HG02943 (cell line): ENCODE data around the gene MTG2.

Experiments
- ATAC-seq: cut with Tn5 transposase; IDR thresholded peaks from one replicate; pipeline ENCODE4 v1.9.1; 2021; ENCODE audit warnings: mild to moderate bottlenecking, low read depth, moderate library complexity; ENCODE audit not compliant: unreplicated experiment

Gene MTG2

DNA sequence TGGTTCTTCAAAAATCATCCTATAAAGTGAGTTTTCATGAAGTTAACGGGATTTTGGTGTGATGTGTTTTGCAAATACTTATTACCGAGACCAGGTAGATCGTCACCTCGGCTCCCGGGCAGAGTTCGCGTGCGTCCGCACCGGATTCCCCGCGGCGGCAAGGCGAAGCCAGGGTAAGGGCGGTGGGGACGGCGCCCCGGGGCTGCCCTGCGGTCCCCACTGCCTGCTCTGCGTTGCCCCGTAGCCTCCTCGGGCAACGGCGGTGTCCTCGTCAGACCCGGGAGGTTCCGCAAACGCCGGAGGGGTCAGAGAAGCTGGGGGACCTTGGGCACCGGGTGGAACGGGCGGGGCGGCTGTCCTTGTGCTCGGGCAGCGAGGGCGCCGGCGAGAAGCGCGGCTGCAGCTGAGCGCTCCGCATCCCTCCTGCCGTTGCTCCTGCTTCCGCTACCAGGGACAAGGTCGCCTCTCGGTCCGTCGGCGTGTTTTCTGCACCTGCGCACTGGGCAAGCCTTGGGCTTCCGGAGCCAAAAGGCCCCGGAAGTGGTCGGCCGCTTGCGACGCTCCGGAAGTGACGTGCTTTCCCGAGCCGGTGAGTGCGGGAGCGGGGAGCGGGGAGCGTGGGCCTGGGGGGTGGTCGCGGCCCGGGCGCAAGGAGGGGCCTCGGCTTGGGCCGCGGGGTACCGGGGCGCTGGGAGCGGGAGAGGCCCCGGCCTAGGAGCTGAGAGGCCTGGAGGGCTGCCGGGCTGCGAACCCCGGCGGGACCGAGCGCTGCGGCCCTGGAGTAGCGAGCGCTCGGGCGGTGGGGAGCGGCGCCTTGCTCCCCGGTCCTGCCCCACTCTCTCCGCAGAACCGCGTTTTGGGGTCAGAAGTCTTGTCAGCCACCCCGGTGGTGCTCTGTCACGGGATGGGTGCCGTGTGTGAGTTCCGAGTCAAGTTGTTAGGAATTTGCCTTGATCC lies at the start of gene MTG2:
TSS of gene MTG2 (plus strand) at position 560 of the 957 bp plus-strand sequence. CDS start 10,393 bp downstream, outside the sequence.
- peak; percentile 95 for ATAC-seq

DNA sequence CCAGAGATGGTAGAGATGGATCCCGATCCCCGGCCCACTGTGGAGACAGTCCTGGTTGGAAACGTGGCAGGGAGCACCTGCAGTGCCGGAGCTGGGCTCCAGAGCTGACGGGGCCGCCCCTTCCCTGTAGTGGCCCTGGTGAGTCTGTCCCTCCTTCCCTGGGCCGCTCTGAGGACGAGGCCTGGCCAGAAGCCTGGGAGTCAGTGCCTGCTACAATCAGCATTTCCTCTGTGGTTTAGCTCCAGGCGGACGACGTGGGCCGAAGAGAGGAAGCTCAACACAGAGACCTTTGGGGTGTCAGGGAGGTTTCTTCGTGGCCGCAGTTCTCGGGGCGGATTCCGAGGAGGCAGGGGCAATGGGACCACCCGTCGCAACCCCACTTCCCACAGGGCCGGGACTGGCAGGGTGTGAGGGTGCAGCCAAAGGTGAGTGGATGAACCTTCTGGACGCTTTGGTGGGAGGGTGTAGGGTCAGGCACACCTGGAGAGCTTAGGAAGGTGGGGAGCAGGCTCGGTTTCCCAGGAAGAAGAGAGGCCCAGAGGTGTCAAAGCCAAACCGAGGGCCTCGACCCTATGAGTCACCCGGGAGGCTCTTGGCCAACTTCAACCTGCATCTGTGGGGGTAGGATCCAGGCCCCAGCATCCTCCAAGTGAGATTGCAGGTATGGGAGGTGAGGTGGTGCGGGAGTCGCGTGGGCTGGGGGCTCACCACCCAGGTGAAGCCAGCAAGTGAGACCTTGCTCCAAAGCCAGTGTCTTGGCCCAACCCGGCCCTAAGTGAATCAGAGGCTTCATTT lies 49.6 kb upstream of the MTG2 start:
- no peak for ATAC-seq

DNA sequence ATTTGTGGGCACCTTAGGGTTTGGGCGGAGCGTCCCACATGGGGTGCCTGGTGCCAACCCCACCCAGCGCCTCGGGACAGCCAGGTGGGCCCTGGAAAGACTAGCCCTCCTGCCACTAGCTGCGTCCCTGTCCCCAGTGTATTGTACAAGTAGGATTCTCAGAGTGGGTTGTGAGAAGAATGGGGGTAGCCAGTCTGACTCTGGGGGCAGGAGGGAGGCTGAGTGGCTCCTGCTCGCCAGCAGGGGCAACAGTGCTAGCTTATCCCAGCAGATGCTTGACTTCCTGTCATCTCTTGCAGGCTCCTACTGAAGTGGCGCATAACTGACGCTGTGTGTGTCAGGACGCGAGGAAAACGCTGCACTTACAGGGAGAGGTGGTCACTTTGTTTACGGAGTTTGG lies 49.0 kb upstream of the MTG2 start:
- ATAC-seq, result no peak

GRCh38 chr20:62134735-62135231 lies 48.0 kb upstream of the MTG2 start:
- no peak for ATAC-seq

- no peak for ATAC-seq
These were observed 47.1 kb upstream of the MTG2 start for GRCh38 chr20:62135573-62136266.

DNA sequence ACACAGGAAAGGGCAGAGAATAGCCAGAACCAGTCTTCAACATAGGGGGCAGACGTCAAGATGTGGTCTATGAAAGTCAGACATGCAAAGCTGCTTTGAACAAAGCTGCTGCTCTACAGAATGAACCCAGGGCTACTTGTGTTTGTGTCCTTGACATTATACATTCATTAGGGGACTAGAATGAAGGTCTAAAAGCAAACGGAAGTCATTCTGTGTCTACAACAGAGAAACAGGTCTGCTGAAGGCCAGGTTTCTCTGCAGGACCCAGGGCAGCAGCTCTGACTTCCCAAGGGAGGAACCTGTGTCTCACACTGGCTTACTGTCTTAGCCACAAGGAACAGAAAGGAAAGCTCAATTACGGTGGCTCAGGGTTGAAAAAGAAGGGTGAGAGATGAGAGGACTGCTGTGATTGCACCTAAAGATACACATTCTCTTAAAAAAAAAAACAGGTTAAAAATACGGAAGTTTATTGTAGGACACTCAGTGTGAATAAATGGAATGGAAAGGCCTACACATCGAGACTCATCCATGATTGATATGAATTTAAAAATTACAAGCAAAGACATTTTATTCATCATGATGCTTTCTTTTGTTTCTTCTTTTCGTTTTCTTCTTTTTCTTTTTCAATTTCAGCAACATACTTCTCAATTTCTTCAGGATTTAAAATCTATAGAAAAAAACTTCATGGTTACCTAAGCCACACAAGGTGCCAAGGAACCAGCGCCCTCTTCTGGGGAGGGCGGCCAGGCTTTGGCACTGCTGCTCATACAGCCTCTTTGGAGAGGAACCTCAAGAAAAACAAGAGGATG lies 46.3 kb upstream of the MTG2 start:
- no peak for ATAC-seq

GRCh38 chr20:62137092-62137384 lies 45.8 kb upstream of the MTG2 start:
- ATAC-seq, result no peak

DNA sequence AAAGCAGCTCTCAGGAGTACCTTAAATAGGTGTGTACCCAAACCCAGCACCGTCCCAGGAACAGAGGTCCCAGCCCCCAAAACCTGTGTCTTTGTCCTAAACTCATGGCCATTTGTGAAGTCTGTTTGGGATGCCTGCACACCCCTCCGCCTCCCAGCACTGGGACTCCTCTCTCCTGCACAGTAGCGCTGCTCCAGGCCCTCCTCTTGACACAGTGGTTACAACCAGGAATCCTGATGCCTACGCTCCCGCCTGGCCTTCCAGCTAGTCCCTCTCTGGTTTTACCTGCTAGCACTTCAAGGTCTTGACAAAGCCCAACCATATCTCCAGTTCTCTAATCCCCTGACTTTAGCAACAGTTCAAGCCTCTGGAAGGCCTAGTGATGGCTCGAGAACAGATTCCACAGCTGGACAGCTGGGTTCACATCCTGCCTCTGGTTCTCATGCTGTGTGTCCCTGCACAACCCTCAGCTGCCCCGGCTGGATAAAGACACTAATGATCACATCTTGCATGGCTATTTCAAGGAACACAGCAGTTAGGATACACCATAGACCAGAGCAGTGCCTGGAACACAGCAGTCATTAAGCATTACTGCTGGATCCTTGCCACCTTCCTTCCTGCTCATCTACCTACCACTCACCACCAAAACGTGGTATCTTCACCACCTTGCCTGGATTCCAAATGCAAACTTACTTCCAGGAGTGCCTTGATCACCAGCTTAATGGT lies 45.2 kb upstream of the MTG2 start:
- ATAC-seq, result no peak

- no peak for ATAC-seq
These were observed 44.7 kb upstream of the MTG2 start for GRCh38 chr20:62138204-62138543.

- no peak for ATAC-seq
These were observed 43.9 kb upstream of the MTG2 start for GRCh38 chr20:62138912-62139311.

- no peak for ATAC-seq
These were observed 43.2 kb upstream of the MTG2 start for GRCh38 chr20:62139636-62140035.

- ATAC-seq, result no peak
These were observed 41.8 kb upstream of the MTG2 start for GRCh38 chr20:62141043-62141396.

- ATAC-seq, result no peak
These were observed 41.2 kb upstream of the MTG2 start for GRCh38 chr20:62141397-62142251.

DNA sequence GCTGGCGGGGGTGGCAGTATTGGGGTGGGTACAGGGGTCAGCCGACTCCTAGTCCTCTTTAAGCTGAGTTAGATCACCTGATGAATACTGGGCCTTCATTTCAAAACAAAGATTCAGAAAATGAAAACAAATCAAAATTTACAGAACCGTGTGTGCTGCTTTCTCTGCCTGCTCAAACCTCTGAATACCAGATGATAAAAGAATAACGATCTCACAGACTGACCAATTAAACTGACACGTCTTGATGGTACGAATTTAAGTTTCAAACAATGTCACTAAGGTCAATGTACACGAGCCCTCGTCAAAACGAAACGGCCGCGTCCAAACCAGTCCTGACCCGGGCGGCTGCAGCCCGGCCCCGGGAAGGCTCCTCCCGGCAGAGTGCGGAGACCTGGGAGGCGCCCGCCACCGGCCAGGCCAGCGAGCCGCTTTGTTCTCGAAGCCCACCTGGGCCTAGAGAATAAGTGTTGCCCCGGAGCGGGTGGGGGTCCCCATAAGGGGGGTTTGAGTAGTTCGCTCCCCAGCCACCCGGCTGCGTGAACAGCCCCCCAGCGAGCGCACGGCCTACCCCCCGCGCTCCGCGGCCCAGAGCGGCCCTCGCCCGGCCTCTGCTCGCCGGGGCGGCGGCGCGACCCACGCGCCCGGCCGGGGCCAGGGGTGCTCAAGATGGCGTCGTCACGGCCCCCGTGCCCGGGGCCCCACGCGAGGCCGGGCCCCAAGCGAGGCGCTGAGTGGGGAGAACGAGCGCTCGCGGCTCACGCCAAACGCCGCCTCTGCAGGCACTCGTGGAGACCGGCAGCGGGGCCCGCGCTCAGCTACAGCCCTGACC lies 40.4 kb upstream of the MTG2 start:
- ATAC-seq, result peak; percentile 9

- ATAC-seq, result peak; percentile 71
These were observed 39.5 kb upstream of the MTG2 start, which contains the start of the genes PSMA7 and SS18L1 for GRCh38 chr20:62143081-62143956. Gene PSMA7, minus strand, starts transcription at chr20:62143394. Its CDS starts 91 bp downstream, at chr20:62143303. Gene SS18L1, plus strand, starts transcription at chr20:62143769. Its CDS starts 52 bp downstream, at chr20:62143821.

DNA sequence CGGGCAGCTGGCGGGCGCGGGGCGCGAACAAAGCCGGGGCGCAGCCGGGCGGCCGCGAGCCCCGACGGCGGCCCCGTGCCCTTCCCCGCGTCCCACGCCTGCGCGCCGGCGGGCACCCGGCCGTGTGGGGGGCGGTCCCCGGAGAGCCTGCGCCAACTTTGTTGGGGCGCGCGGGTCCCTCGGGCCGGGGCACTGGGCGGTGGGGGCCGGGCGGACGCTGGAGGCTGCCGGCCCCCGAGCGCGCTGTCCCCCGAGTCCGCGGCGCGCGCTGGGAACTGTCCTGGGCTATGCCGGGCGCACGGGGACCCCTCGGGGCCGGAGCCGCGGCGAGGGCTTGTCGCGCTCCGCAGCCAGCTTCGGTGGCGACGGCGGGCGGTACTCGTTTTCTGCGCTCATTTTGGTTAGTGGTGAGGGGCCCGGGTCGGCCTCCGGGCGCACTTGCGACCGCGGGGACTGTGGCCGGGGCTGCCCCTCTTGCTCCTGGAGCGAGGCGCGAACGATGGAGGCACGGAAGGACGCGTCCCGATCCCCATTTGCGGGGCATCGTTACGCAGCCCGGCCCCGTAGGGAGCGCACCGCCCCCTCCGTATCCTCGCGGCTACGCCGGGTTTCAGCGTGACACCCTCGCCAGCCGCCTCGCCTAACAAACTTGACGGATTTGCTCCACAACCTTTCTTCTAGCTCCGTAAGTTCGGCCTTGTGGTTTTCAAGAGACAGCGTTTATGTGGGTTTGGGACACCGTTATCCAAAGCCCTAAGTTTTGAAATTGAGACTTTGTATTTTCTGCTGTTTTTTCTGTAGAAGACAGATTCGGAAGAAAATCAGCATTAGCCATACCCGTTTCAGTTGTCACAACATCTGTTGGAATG lies 38.6 kb upstream of the MTG2 start:
- ATAC-seq, result peak; percentile 33
